ENCODE measurements around the gene HPCAL1.

HPCAL1 gene

GRCh38 chr2:10338270-10339188, 35.8 kb downstream of the HPCAL1 start:
- DNase-seq: no peak

- no peak for DNase-seq
Observed at GRCh38 chr2:10339647-10340592, 37.2 kb downstream of the HPCAL1 start.

GRCh38 chr2:10340593-10340975, 37.9 kb downstream of the HPCAL1 start:
- DNase-seq: no peak

- DNase-seq: no peak
Observed at GRCh38 chr2:10341193-10341592, 38.5 kb downstream of the HPCAL1 start.

GRCh38 chr2:10342245-10342951, 39.7 kb downstream of the HPCAL1 start:
- no peak for DNase-seq

- no peak for DNase-seq
Observed at GRCh38 chr2:10343191-10343590, 40.5 kb downstream of the HPCAL1 start.

GRCh38 chr2:10343658-10344057, 41.0 kb downstream of the HPCAL1 start:
- DNase-seq: no peak

GRCh38 chr2:10344105-10345066, 41.7 kb downstream of the HPCAL1 start:
- no peak for DNase-seq

- no peak for DNase-seq
Observed at GRCh38 chr2:10345126-10345525, 42.4 kb downstream of the HPCAL1 start.

- no peak for DNase-seq
Observed at GRCh38 chr2:10345813-10346212, 43.1 kb downstream of the HPCAL1 start.

GRCh38 chr2:10346929-10347561, 44.3 kb downstream of the HPCAL1 start:
- DNase-seq: no peak

GRCh38 chr2:10347562-10347948, 44.9 kb downstream of the HPCAL1 start:
- DNase-seq: no peak

- DNase-seq: no peak
Observed at GRCh38 chr2:10348891-10349290, 46.2 kb downstream of the HPCAL1 start.

- DNase-seq: no peak
Observed at GRCh38 chr2:10350761-10351160, 48.1 kb downstream of the HPCAL1 start.

GRCh38 chr2:10352361-10352760, 49.7 kb downstream of the HPCAL1 start:
- DNase-seq: no peak

- DNase-seq: no peak
Observed at GRCh38 chr2:10352972-10353371, 50.3 kb downstream of the HPCAL1 start.

- DNase-seq: no peak
Observed at GRCh38 chr2:10353931-10354330, 51.2 kb downstream of the HPCAL1 start.

GRCh38 chr2:10354399-10354798, 51.7 kb downstream of the HPCAL1 start:
- no peak for DNase-seq

- DNase-seq: no peak
Observed at GRCh38 chr2:10355471-10356438, 53.1 kb downstream of the HPCAL1 start.

- DNase-seq: no peak
Observed at GRCh38 chr2:10356439-10356811, 53.7 kb downstream of the HPCAL1 start.
